Fibroblast of pulmonary artery (primary cell): ENCODE results near the gene RSU1.

Experiments
- DNase-seq: peaks from one replicate; pipeline ENCODE4 v3.0.0-alpha.2; 2010; ENCODE audit warnings: low read depth
- H3K4me3 ChIP-seq: replicated peaks from 2 replicates; pipeline ENCODE4 v1.5.1; 2011; ENCODE audit warnings: low read depth, mild to moderate bottlenecking, control low read depth, low read length, moderate library complexity
- CTCF ChIP-seq: IDR thresholded peaks from 2 replicates; pipeline ENCODE4 v1.5.1; 2011; ENCODE audit warnings: mild to moderate bottlenecking, control low read depth, low read length, inconsistent platforms; ENCODE audit errors: missing control alignments

Gene RSU1

DNA sequence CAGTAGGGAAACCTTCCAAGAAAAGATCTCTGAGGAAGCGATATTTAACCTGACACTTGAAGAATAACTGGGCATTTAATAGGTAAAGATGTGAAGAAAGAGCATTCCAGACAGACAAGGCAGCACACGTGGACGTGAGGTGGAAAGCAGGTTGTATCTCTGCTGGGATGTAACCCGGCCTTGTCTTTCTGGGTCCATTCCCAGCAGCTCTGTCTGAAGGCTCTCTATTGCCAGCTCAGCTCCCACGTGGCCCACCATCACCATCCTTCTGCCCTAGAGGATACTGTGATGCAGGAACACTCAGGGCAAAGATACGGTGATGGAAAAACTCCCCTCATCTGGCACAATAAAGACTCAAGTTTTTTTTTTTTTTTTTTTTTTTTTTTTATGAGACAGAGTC, 137.7 kb downstream of the RSU1 start:
- H3K4me3 ChIP-seq: no peak overlapping the region
- TF ChIP-seq CTCF: no peak
- no peak for DNase-seq

GRCh38 chr10:16675334-16675733, 141.9 kb downstream of the RSU1 start:
- H3K4me3 ChIP-seq: no peak overlapping the region
- TF ChIP-seq CTCF: no peak
- DNase-seq: no peak

GRCh38 chr10:16674147-16674703, 143.0 kb downstream of the RSU1 start:
- no peak overlapping the region for H3K4me3 ChIP-seq
- DNase-seq: no peak
- no peak for TF ChIP-seq CTCF

- TF ChIP-seq CTCF: no peak
- H3K4me3 ChIP-seq: no peak overlapping the region
- DNase-seq: no peak
Measured at GRCh38 chr10:16673443-16673842, 143.8 kb downstream of the RSU1 start.

- TF ChIP-seq CTCF: no peak
- DNase-seq: no peak
- no peak overlapping the region for H3K4me3 ChIP-seq
Measured at GRCh38 chr10:16663444-16663843, 153.8 kb downstream of the RSU1 start.

DNA sequence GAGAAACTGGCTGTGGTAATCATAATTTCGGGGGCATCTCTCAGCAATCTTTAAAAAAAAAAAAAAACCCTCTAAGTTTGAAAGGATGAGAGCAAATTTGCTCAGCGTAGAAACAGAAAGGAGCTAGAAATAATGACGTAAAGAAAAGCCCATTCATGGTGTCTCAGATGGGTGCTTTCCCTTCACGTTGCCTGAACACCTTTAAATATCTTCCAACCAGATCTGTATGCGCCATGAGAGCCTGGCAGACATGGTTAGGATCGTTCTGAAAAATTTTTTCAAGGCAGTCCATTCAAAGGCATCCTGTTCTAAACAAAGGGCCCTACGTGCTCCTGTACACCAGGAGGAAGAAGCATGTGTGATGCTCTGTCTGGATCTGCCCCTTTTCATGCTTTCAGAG, 154.3 kb downstream of the RSU1 start:
- TF ChIP-seq CTCF: no peak
- H3K4me3 ChIP-seq: no peak overlapping the region
- no peak for DNase-seq

- TF ChIP-seq CTCF: no peak
- DNase-seq: no peak
- no peak overlapping the region for H3K4me3 ChIP-seq
Measured at GRCh38 chr10:16656895-16657294, 160.3 kb downstream of the RSU1 start.
